ENCODE measurements around the gene PYGM.

DNA sequence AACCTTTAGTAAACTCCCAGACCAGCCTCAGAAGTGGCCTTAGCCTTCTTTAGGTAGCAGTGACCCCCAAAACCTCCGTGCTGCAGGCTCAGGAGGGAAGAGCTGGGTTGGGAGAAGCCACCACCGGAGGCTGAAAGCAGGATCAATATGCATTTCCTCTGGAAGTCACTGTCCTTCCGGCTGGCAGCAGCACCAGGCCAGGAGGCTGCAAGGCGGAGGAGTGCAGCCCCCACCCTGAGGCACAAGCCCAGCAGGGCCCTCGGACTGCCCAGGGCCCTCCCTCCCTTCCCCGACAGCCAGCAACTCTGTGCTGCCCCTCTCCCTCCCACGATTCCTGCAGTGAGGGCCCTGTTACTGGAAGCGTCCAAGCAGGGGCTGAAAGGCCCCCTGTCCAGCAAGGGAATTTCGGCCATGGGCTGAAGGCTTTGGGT lies 33.5 kb downstream of the PYGM start:
- TF ChIP-seq, protein P1, sequence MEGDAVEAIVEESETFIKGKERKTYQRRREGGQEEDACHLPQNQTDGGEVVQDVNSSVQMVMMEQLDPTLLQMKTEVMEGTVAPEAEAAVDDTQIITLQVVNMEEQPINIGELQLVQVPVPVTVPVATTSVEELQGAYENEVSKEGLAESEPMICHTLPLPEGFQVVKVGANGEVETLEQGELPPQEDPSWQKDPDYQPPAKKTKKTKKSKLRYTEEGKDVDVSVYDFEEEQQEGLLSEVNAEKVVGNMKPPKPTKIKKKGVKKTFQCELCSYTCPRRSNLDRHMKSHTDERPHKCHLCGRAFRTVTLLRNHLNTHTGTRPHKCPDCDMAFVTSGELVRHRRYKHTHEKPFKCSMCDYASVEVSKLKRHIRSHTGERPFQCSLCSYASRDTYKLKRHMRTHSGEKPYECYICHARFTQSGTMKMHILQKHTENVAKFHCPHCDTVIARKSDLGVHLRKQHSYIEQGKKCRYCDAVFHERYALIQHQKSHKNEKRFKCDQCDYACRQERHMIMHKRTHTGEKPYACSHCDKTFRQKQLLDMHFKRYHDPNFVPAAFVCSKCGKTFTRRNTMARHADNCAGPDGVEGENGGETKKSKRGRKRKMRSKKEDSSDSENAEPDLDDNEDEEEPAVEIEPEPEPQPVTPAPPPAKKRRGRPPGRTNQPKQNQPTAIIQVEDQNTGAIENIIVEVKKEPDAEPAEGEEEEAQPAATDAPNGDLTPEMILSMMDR (IDR thresholded peaks at IDR 0.05): no peak
- TF ChIP-seq POLR2A (IDR thresholded peaks at IDR 0.05) (no peak), EP300 (IDR thresholded peaks at IDR 0.05) (no peak), POLR2AphosphoS5 (IDR thresholded peaks at IDR 0.05) (no peak)
